ENCODE measurements around the gene GUCD1.

GUCD1 gene

DNA sequence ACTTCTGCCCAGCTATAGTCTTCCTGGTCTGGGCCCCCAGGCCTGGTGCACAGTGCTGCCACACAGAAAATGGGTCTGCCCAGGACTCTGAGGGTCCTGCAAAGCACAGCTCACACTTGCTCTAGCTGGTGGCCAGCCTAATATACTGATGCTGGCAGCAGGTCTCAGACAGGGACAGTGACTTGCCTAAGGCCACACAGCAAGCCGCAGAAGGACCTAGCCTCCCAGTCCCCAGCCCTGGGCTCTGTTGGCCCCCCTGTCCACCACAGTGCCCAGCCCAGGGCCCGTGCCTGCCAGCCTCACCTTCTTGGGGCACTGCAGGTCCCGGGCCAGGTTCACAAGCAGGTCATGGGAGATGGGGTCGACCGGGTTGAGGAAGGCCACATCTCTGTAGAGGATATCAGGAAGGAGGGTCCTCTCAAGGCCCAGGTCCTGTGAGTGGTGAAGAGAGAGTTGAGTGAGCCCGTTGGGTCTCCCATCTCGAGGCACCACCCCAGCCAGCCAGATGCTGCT, 34.6 kb upstream of the GUCD1 start:
- DNase-seq: no peak

- no peak for DNase-seq
Measured at GRCh38 chr22:24588757-24589481, 34.0 kb upstream of the GUCD1 start.

- no peak for DNase-seq
Measured at GRCh38 chr22:24588381-24588756, 33.4 kb upstream of the GUCD1 start.

DNA sequence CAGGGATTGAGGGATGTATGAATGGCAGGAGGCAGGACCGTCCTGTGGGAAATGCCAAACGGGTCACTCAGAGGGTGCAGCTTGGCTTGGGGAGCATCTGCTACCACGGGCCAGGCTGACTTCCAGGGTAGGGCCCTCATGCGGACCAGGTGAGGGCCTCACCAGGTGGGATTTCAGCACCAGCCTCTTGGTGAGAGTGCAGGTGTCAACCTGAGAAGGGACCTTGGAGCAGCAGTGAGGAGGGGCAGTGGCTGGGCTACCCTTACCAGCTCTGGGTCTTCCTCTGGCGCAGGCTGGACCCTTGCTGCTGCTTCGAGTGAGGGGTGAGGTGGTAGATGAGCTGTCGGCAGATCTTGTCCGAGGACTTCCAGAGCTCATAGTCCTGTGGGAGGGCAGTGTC, 33.0 kb upstream of the GUCD1 start:
- DNase-seq: no peak

GRCh38 chr22:24587251-24587650, 32.3 kb upstream of the GUCD1 start:
- no peak for DNase-seq

- DNase-seq: no peak
Measured at GRCh38 chr22:24585927-24586546, 31.1 kb upstream of the GUCD1 start.

DNA sequence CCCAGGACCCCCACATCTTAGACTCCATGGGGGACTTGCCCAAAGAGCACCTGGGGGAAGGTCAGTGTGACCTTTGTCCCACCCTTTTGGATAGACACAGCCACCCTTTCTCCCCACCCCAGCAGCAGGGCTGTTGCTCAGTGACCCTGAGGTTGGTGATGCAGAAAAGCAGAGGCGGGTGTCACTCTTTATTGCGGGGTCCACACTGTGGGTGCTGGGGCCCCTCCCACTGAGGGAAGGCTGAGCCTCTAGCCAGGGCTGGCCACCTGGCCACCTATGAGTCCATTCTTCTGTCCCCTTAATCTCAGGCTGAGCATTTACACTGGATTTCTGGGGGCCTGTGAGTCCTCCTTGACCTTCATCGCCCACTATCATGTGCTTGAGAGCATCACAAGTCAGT, 30.5 kb upstream of the GUCD1 start:
- no peak for DNase-seq

GRCh38 chr22:24584871-24585411, 30.0 kb upstream of the GUCD1 start:
- DNase-seq: no peak

DNA sequence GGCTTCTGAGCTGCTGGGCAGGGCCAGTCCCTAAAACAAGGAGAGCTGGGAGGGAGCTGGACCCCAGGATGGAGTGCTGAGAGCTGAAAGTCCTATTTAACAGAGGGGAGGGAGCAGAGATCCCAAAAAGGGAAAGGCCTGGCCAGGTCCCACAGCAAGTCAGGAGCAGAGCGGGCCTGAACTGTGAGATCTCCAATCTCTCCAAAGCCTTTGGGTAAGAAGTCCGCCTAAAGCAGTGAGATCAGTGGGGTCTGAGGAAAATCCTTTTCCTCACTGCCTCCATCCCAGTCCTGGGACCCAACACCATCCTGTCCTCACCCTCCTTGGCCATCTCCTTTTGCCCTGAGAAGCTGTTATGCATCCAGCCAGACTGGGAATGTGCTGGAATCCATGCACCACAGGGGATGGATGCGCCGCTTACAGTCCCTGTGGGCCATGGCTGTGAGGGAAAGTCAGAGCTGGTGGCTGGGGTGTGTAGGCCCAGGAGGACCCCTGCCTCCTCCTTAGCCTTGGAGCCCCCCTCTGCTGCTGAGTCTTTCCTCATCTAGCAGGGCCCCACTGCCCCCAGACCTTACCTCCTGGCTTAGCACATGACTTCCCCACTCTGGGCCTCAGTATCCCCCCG, 29.3 kb upstream of the GUCD1 start:
- DNase-seq: no peak

GRCh38 chr22:24583221-24584165, 28.6 kb upstream of the GUCD1 start:
- no peak for DNase-seq

GRCh38 chr22:24582056-24582814, 27.3 kb upstream of the GUCD1 start:
- no peak for DNase-seq

DNA sequence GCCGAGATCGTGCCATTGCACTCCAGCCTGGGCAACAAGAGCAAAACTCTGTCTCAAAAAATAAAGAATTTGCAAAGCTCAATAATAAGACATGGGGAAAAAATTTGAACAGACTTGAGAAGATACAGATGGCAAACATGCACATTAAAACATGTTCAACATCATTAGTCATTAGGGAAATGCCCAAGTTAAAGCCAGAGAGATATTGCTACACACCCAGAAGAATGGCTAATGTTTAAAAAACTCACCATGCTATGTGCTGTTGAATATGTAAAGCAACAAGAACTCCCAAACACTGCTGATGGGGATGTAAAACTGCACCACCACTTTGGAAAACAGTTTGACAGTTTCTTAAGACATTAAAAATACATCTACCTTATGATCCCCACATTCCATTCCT, 25.3 kb upstream of the GUCD1 start:
- no peak for DNase-seq

DNA sequence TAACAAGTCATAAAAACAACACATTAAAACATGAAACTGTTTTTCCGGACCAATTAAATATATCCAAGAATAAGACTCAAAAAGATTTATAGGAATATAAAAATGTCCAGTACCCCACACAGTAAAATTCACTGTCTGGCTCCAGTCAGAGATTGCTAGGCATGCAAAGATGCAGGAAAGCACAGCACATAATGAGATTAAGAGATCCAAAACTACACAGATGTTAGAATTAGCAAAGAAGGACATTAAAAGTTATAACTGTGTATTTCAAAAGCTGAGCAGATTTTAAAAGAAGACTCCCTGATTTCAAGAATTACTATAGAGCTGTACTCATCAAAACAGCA, 24.3 kb upstream of the GUCD1 start:
- no peak for DNase-seq

DNA sequence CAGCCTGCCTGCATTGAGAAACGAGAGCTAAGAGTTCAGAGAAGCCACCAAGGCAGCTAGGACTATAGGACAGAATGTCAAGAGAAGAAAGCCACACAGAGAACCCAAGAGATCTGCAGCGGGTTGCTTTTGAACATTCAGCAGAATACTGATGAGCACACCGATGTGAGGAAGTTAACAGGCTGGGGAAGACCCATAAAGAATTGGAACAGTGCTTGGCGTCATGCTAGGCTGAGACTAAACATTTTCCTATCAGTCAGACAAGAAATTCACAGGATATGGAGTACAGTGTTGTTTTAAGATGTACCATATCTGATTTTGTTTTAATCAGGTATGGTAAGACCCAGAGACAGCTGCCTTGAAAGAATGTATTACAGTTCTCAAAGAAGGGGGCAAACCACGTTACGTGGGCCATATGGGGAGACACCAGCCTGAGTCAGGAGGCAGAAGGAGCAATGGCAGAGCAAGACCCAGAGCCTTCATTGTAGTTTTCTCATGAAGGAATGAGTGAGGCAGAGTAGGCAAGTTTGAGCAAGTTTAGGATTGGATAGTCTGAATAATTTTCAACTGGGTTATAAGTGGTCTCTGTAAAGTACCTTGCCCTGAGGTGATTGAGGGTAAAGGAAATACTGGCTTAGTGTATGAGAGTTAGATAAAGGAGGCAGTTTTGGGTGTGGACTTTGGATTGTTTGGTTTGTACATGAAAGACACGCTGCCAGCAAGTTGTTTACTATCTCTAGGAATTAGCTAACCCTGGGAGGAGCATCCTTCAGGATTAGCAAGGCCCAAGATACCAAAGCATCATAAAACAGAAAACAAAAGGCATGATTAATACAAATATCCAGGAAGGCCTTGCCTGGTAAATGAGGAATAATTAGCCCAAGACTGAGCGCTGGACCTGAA, 23.7 kb upstream of the GUCD1 start:
- no peak for DNase-seq

DNA sequence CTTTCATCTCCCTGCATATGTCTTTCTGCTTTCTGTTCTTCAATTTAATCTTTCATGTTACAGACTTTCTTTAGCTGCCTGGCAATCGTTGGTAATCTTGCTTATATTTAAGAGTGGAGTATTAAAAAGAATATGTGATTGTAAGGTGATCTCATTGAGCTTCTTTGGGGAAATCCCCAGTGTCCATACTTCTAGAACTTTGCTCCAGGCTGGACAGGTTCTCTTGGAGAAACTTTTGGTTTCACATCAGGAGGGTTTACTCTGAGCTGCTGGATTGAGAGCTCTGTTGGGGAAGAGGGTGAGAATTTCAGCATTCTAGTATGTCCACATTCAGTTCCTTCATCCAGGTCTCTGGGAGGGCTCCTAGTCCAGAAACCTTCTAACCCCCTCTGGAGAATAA, 21.8 kb upstream of the GUCD1 start:
- no peak for DNase-seq

DNA sequence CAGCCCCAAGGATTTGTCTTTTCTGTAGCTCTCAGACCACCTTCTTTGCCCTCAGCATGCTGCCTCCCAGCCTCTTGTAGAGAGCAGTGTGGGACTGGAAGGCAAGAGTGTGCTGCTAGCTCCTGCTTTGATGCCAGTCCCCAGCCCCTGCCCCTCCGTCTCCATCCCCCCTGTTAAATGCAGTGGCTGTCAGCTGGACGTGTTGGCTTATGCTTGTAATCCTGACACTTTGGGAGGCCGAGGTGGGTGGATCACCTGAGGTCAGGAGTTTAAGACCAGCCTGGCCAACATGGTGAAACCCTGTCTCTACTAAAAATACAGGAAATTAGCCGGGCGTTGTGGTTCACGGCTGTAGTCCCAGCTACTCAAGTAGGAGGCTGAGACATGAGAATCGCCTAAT, 16.3 kb upstream of the GUCD1 start:
- no peak for DNase-seq

- DNase-seq: no peak
Measured at GRCh38 chr22:24567668-24568067, 12.7 kb upstream of the GUCD1 start.

GRCh38 chr22:24566899-24567511, 12.1 kb upstream of the GUCD1 start:
- no peak for DNase-seq

GRCh38 chr22:24565077-24565476, 10.1 kb upstream of the GUCD1 start:
- no peak for DNase-seq

GRCh38 chr22:24564376-24565058, 9.6 kb upstream of the GUCD1 start:
- no peak for DNase-seq
